LNCAP (cell line): ENCODE data around the gene HSDL2.

Experiments
- TF ChIP-seq, protein P1 (sequence below): fragments of 450-650 bp; IDR thresholded peaks from 2 replicates; pipeline ENCODE4 v1.5.1; 2017; ENCODE audit warnings: mild to moderate bottlenecking

The HSDL2 gene

DNA sequence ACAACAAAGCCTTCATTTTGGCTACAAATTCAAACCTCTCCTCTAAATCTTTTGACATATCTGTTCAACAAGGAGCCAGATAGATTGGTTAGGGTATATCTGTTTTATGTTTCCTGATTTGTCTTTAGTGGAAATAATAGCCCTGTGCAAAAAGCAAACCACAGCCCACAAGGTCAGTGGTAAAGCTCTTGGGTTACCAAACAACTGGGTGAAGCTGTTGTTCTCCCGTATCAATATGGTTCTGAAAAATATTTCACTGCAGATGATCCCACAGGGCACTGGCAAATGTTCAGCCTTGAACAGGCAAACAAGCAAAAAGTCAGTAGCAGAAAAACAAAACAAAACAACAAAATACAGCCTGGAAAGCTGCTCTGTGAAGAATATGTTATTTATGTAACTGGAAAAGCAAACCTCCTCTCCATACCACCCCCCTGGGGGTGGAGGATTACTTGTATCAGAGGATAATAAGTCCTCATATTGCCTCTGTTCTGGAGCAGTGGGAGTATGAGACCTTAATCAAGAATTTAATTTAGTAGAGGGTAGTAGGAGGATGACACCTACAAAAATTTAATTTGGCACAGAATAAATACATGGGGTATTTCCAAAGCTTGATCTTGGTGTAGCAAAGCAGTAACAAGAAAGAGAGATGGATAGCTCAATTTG, 25.7 kb upstream of the HSDL2 start:
- TF ChIP-seq, protein P1, sequence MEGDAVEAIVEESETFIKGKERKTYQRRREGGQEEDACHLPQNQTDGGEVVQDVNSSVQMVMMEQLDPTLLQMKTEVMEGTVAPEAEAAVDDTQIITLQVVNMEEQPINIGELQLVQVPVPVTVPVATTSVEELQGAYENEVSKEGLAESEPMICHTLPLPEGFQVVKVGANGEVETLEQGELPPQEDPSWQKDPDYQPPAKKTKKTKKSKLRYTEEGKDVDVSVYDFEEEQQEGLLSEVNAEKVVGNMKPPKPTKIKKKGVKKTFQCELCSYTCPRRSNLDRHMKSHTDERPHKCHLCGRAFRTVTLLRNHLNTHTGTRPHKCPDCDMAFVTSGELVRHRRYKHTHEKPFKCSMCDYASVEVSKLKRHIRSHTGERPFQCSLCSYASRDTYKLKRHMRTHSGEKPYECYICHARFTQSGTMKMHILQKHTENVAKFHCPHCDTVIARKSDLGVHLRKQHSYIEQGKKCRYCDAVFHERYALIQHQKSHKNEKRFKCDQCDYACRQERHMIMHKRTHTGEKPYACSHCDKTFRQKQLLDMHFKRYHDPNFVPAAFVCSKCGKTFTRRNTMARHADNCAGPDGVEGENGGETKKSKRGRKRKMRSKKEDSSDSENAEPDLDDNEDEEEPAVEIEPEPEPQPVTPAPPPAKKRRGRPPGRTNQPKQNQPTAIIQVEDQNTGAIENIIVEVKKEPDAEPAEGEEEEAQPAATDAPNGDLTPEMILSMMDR = no peak

DNA sequence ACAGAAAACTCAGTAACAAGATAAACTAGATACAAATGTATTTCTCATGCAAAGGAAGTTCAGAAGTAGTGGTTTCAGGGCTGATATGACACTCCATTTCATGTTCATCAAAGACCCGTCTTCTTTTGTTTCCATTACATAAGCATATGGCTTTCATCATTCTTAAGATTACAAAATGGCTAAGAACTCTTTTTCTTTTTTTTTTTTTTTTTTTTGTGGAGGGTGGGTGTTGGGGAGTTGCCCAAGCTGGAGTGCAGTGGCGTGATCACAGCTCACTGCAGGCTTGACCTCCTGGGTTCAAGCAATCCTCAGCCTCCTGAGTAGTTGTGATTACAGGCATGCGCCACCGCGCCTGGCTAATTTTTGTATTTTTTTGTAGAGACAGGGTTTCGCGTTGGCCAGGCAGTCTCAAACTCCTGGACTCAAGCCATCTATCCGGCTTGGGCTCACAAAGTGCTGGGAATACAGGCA, 24.4 kb upstream of the HSDL2 start:
- TF ChIP-seq, protein P1 = no peak

DNA sequence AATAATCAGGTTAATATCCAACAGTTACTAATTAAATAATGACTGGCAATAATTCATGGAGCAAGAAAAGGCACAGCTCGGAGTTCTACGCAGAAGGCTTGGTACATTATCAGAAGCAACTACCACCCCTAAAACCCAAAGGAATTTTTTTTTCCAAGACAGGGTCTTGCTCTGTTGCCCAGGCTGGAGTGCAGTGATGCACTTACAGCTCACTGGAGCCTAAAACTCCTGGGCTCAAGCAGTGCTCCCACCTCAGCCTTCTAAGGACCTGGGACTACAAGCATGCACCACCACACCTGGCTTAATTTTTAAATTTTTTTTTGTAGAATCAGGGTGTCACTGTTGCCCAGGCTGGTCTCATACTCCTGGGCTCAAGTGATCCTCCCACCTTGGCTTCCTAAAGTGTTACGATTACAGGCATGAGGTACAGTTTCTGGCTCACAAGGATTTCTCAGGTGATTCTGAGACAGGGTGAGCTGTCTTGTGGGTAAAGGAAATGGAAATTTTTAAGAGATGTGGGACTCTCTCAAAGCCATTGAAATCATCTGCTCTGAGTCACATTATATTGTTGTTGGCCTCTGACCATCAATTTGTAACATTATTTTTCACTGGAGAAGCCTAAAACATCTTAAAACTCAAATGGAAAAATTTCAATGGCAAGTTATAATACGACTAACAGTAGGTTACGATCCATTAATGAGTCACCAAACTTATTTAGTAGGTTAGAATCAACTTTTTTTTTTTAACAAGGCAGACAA, 19.7 kb upstream of the HSDL2 start:
- TF ChIP-seq, protein P1 = no peak

DNA sequence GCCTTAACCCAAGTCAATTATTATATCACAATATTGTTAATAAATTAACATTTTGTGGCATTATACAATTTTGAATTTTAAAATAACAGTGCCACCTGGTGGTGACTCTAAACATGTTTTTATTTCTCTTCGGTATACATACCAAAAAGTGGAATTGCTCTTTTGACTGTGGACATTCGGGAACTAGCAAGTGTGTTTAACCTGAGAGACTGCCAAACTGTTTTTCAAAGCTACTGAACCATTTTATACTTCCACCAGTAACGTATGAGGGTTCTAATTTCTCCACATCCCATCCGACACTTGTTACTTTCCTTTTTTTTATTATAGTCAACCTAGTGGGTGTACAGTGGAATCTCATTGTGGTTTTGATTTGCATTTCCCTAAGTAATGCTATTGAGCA, 18.3 kb upstream of the HSDL2 start:
- TF ChIP-seq, protein P1 = peak; percentile 60

DNA sequence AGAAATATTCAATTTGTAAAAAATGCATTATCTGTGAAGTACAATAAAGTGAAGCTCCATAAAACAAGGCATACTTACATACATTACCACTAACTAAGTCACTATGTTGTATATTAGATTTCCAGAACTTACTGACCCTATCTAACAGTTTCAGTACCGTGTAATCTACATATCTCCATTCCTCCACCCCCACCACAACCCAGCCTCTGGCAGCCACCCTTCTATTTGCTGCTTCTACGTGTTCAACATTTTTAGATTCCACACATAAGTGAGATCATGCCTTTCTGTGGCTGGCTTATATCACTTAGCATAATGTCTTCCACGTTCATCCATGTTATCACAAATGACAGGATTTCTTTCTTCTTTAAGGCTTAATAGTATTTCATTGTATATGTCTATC, 15.1 kb upstream of the HSDL2 start:
- TF ChIP-seq, protein P1 = no peak

DNA sequence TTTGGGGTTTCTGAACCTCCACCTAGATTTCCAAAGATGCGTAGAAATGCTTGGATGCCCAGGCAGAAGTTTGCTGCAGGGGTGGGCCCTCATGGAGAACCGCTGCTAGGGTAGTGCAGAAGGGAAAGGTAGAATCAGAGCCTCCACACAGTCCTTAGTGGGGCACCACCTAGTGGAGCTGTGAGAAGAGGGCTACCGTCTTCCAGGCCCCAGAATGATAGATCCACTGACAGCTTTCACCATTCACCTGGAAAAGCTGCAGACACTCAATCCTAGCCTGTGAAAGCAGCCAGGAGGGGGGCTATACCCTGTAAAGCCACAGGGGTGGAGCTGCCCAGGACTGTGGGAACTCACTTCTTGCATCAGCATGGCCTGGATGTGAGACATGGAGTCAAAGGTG, 13.3 kb upstream of the HSDL2 start:
- TF ChIP-seq, protein P1 = peak; percentile 18; the same call in 1 of the 2 replicates

DNA sequence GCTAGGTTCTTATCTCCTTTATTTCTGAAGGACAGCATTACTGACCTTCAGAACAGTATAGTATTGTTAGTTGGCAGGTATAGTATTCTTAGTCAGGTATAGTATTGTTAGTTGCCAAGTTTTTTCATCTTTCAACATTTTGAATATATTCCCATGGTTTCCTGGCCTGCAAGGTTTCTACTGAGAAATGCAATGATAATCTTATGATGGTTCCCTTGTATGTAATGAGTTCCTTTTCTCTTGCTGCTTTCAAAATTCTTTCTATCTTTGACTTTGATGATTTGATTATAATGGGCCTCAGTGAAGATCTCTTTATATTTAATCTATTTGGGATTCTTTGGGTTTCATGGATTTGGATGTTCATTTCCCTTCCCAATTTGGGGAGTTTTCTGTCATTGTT, 12.4 kb upstream of the HSDL2 start:
- TF ChIP-seq, protein P1 = no peak
